MM.1S (cell line): ENCODE results near the gene ATRN.

Source experiments
- DNase-seq: peaks from one replicate; pipeline ENCODE4 v3.0.0-alpha.2; 2015
- H2AFZ ChIP-seq: fragments of 300-600 bp; sonication (generic); 2 replicates; pipeline ENCODE4 v1.6.0; 2016; ENCODE audit warnings: antibody characterized with exemption, low read length
- H3F3A ChIP-seq: fragments of 300-600 bp; sonication (generic); 2 replicates; pipeline ENCODE4 v1.6.1; 2016; ENCODE audit warnings: mild to moderate bottlenecking, antibody characterized with exemption, low read length, moderate library complexity, mixed read lengths; ENCODE audit not compliant: insufficient read depth
- H3K27ac ChIP-seq: fragments of 300-600 bp; sonication (generic); 2 replicates; pipeline ENCODE4 v1.5.1; 2016; ENCODE audit warnings: mild to moderate bottlenecking, low read length
- H3K27me3 ChIP-seq: fragments of 300-600 bp; sonication (generic); replicated peaks from 2 replicates; pipeline ENCODE4 v1.6.0; 2016; ENCODE audit warnings: low read length; ENCODE audit not compliant: insufficient read depth
- H3K36me3 ChIP-seq: fragments of 300-600 bp; sonication (generic); replicated peaks from 2 replicates; pipeline ENCODE4 v1.6.1; 2016; ENCODE audit warnings: mild to moderate bottlenecking, low read length, mixed read lengths; ENCODE audit not compliant: insufficient read depth
- H3K4me1 ChIP-seq: fragments of 300-600 bp; sonication (generic); 2 replicates; pipeline ENCODE4 v1.6.1; 2016; ENCODE audit warnings: low read length, mixed read lengths
- H3K4me2 ChIP-seq: fragments of 300-600 bp; sonication (generic); 2 replicates; pipeline ENCODE4 v1.6.0; 2016; ENCODE audit warnings: low read depth, low read length
- H3K4me3 ChIP-seq: fragments of 300-600 bp; sonication (generic); 2 replicates; pipeline ENCODE4 v1.5.1; 2016; ENCODE audit warnings: low read length, mixed read lengths
- H3K79me2 ChIP-seq: fragments of 300-600 bp; sonication (generic); 2 replicates; pipeline ENCODE4 v1.6.1; 2016; ENCODE audit warnings: mixed run types, low read length, mixed read lengths
- H3K9ac ChIP-seq: fragments of 300-600 bp; sonication (generic); 2 replicates; pipeline ENCODE4 v1.6.1; 2016; ENCODE audit warnings: low read length, mixed read lengths
- H3K9me2 ChIP-seq: fragments of 300-600 bp; sonication (generic); replicated peaks from 2 replicates; pipeline ENCODE4 v1.6.1; 2016; ENCODE audit warnings: mild to moderate bottlenecking, low read length, mixed read lengths; ENCODE audit not compliant: insufficient read depth
- H3K9me3 ChIP-seq: fragments of 300-600 bp; sonication (generic); replicated peaks from 2 replicates; pipeline ENCODE4 v1.6.1; 2016; ENCODE audit warnings: mild to moderate bottlenecking, low read length, mixed read lengths; ENCODE audit not compliant: insufficient read depth
- H4K20me1 ChIP-seq: fragments of 300-600 bp; sonication (generic); 2 replicates; pipeline ENCODE4 v1.6.1; 2016; ENCODE audit warnings: mild to moderate bottlenecking, low read length, moderate library complexity, mixed read lengths; ENCODE audit not compliant: insufficient read depth
- EZH2 ChIP-seq: fragments of 300-600 bp; sonication (generic); optimal IDR thresholded peaks from 2 replicates; pipeline ENCODE3; 2017; ENCODE audit warnings: low read depth, mild to moderate bottlenecking, antibody characterized with exemption, low read length, mixed read lengths
- EZH2phosphoT487 ChIP-seq: fragments of 300-600 bp; sonication (generic); IDR thresholded peaks from 2 replicates; pipeline ENCODE4 v1.6.1; 2018; ENCODE audit warnings: antibody characterized with exemption, low read length
- TF ChIP-seq, protein P1 (sequence below): fragments of 300-600 bp; sonication (generic); IDR thresholded peaks from 2 replicates; pipeline ENCODE4 v1.5.1; 2016; ENCODE audit warnings: antibody characterized with exemption, low read length, mixed read lengths

The ATRN gene

GRCh38 chr20:3576363-3576762 is 105.5 kb downstream of the ATRN start:
- Histone ChIP-seq H3K36me3 (no peaks in the 10 kb centered on the region), H3K4me3 (no peak overlapping the region), H3K9me2 (no peaks in the 10 kb centered on the region), H3F3A (no peaks in the 10 kb centered on the region), H3K4me1 (no peaks in the 10 kb centered on the region), H2AFZ (no peak overlapping the region), H3K9ac (no peak overlapping the region), H3K27ac (no peak overlapping the region), H3K79me2 (no peaks in the 10 kb centered on the region), H3K9me3 (no peaks in the 10 kb centered on the region), H4K20me1 (no peaks in the 10 kb centered on the region), H3K4me2 (no peak overlapping the region), H3K27me3 (no peaks in the 10 kb centered on the region)
- TF ChIP-seq EZH2 (no peak), EZH2phosphoT487 (no peak)
- TF ChIP-seq, protein P1, sequence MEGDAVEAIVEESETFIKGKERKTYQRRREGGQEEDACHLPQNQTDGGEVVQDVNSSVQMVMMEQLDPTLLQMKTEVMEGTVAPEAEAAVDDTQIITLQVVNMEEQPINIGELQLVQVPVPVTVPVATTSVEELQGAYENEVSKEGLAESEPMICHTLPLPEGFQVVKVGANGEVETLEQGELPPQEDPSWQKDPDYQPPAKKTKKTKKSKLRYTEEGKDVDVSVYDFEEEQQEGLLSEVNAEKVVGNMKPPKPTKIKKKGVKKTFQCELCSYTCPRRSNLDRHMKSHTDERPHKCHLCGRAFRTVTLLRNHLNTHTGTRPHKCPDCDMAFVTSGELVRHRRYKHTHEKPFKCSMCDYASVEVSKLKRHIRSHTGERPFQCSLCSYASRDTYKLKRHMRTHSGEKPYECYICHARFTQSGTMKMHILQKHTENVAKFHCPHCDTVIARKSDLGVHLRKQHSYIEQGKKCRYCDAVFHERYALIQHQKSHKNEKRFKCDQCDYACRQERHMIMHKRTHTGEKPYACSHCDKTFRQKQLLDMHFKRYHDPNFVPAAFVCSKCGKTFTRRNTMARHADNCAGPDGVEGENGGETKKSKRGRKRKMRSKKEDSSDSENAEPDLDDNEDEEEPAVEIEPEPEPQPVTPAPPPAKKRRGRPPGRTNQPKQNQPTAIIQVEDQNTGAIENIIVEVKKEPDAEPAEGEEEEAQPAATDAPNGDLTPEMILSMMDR: no peak
- no peak for DNase-seq

DNA sequence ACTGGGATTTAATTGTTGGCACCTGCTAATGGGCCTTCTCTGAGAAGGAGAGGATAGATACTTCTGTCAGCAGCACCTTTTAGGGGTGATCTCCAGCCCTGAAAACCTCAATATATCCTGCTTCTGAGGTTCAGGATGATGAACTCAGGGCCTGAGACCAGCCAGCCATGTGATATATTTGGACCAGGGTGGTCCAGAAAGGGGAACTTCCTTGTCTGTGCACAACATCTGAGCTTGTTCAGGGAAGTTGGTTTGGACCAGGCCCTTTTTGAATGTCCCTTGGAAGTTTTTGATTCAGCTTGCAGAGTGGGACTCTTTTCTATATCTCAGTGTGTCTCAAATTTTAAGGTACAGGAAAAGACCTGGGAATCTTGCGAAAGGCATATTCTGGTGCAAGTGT is 106.5 kb downstream of the ATRN start:
- H3K9me3 ChIP-seq: no peaks in the 10 kb centered on the region
- H3F3A ChIP-seq: no peaks in the 10 kb centered on the region
- no peaks in the 10 kb centered on the region for H3K36me3 ChIP-seq
- no peak overlapping the region for H3K4me3 ChIP-seq
- no peaks in the 10 kb centered on the region for H3K27me3 ChIP-seq
- no peak overlapping the region for H2AFZ ChIP-seq
- H3K9me2 ChIP-seq: no peaks in the 10 kb centered on the region
- no peak for DNase-seq
- no peak overlapping the region for H3K9ac ChIP-seq
- H3K79me2 ChIP-seq: no peaks in the 10 kb centered on the region
- no peak for TF ChIP-seq EZH2phosphoT487
- TF ChIP-seq EZH2: no peak
- TF ChIP-seq, protein P1: no peak
- H3K27ac ChIP-seq: no peak overlapping the region
- H3K4me2 ChIP-seq: no peak overlapping the region
- H3K4me1 ChIP-seq: no peaks in the 10 kb centered on the region
- H4K20me1 ChIP-seq: no peaks in the 10 kb centered on the region

DNA sequence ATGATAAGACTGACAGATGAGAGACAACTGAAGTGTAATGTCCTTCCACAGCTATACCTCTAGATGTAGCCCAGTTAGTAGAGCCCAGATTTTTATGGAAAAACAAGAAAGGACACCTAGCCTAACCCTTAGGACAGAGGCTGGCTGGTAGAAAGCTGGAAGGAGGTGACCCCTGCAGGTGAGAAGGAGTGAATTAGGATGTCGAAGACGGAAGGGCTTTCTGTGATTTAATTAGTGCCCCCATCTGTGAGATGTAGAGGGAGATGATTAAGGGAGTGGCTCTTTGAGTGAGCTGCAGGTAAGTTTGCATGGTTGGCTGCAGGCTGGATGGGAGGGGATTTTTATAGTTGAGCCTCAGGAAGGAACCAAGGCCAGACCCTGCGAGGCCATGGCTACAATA is 109.6 kb downstream of the ATRN start:
- Histone ChIP-seq H3K9me2 (no peaks in the 10 kb centered on the region), H3K27me3 (no peaks in the 10 kb centered on the region), H3K4me2 (no peak overlapping the region), H3K4me1 (no peaks in the 10 kb centered on the region), H3K27ac (no peak overlapping the region), H3K79me2 (no peaks in the 10 kb centered on the region), H2AFZ (no peak overlapping the region), H3K9me3 (no peaks in the 10 kb centered on the region), H3K9ac (no peak overlapping the region), H3K4me3 (no peak overlapping the region), H4K20me1 (no peaks in the 10 kb centered on the region), H3F3A (no peaks in the 10 kb centered on the region), H3K36me3 (no peaks in the 10 kb centered on the region)
- TF ChIP-seq EZH2phosphoT487 (no peak), EZH2 (no peak)
- TF ChIP-seq, protein P1: no peak
- no peak for DNase-seq

DNA sequence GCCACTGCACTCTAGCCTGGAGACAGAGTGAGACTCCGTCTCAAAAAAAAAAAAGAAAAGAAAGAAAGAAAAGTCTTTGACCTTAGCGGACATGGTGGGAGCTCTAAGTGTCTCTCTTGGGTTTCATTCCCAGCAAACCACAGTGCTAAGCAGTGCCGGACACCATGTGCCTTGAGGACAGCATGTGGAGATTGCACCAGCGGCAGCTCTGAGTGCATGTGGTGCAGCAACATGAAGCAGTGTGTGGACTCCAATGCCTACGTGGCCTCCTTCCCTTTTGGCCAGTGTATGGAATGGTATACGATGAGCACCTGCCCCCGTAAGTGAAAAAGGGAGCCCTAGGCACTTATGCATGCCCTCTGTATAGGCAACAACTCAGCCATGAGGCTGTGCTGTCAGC is 112.9 kb downstream of the ATRN start:
- Histone ChIP-seq H3K9me2 (no peaks in the 10 kb centered on the region), H3F3A (no peaks in the 10 kb centered on the region), H3K9ac (no peak overlapping the region), H3K4me2 (no peak overlapping the region), H3K27me3 (no peaks in the 10 kb centered on the region), H3K4me1 (no peaks in the 10 kb centered on the region), H3K4me3 (no peak overlapping the region), H3K27ac (no peak overlapping the region), H3K79me2 (no peaks in the 10 kb centered on the region), H3K9me3 (no peaks in the 10 kb centered on the region), H4K20me1 (no peaks in the 10 kb centered on the region), H2AFZ (no peak overlapping the region), H3K36me3 (no peaks in the 10 kb centered on the region)
- DNase-seq: no peak
- TF ChIP-seq EZH2phosphoT487: no peak
- TF ChIP-seq, protein P1: no peak
- TF ChIP-seq EZH2: no peak
